Neural cell (in vitro differentiated cells): ENCODE measurements around the gene DNM3. TPM values are rescaled to one million over a fixed set of nuclear protein-coding genes. Genes with fewer than 3 reads are reported as not detected.

Source experiments
- H2AFZ ChIP-seq: fragments of 200-600, 300-800 bp; sonication (generic), shearing (Covaris generic); 2 replicates; pipeline ENCODE4 v1.6.0; 2014; ENCODE audit warnings: low read depth, mild to moderate bottlenecking, antibody characterized with exemption, low read length, moderate library complexity
- H3F3A ChIP-seq: fragments of 200-600 bp; shearing (Covaris generic); 2 replicates; pipeline ENCODE4 v1.6.1; 2016; ENCODE audit warnings: mild to moderate bottlenecking, moderate library complexity, mixed read lengths, antibody characterized with exemption, low read length; ENCODE audit not compliant: insufficient read depth, poor library complexity, severe bottlenecking
- H3K27ac ChIP-seq: fragments of 200-600, 300-800 bp; sonication (generic), shearing (Covaris generic); 2 replicates; pipeline ENCODE4 v1.5.1; 2014; ENCODE audit warnings: mild to moderate bottlenecking, low read length, moderate library complexity
- H3K27me3 ChIP-seq: fragments of 300-800, 200-600 bp; sonication (generic), shearing (Covaris generic); 2 replicates; pipeline ENCODE4 v1.6.0; 2014; ENCODE audit warnings: mild to moderate bottlenecking, low read depth, low read length, moderate library complexity; ENCODE audit not compliant: insufficient read depth
- H3K36me3 ChIP-seq: fragments of 300-800, 200-600 bp; sonication (generic), shearing (Covaris generic); 2 replicates; pipeline ENCODE4 v1.5.1; 2014; ENCODE audit warnings: mild to moderate bottlenecking, antibody characterized with exemption, low read length, moderate library complexity; ENCODE audit not compliant: insufficient read depth
- H3K4me2 ChIP-seq: fragments of 300-800, 200-600 bp; sonication (generic), shearing (Covaris generic); 2 replicates; pipeline ENCODE4 v1.6.0; 2014; ENCODE audit warnings: mild to moderate bottlenecking, low read length
- H3K4me3 ChIP-seq: fragments of 300-800, 200-600 bp; sonication (generic), shearing (Covaris generic); 2 replicates; pipeline ENCODE4 v1.5.1; 2014; ENCODE audit warnings: mild to moderate bottlenecking, low read length, moderate library complexity
- H3K79me2 ChIP-seq: fragments of 200-600 bp; shearing (Covaris generic); replicated peaks from 2 replicates; pipeline ENCODE4 v1.6.0; 2014; ENCODE audit warnings: mild to moderate bottlenecking, low read length, moderate library complexity; ENCODE audit not compliant: insufficient read depth
- H3K9ac ChIP-seq: fragments of 300-800, 200-600 bp; sonication (generic), shearing (Covaris generic); 2 replicates; pipeline ENCODE4 v1.6.1; 2016; ENCODE audit warnings: mild to moderate bottlenecking, low read length, mixed read lengths
- H3K9me2 ChIP-seq: fragments of 200-600 bp; shearing (Covaris generic); 2 replicates; pipeline ENCODE4 v1.6.1; 2016; ENCODE audit warnings: mild to moderate bottlenecking, low read length, mixed read lengths; ENCODE audit not compliant: insufficient read depth
- H3K9me3 ChIP-seq: fragments of 200-600, 300-800 bp; sonication (generic), shearing (Covaris generic); 2 replicates; pipeline ENCODE4 v1.6.1; 2016; ENCODE audit warnings: mild to moderate bottlenecking, mixed run types, low read length, moderate library complexity, mixed read lengths
- H4K20me1 ChIP-seq: fragments of 200-600 bp; shearing (Covaris generic); 2 replicates; pipeline ENCODE4 v1.6.1; 2016; ENCODE audit warnings: mild to moderate bottlenecking, mixed run types; ENCODE audit not compliant: insufficient read depth
- EP300 ChIP-seq: fragments of 450-650 bp; conservative IDR thresholded peaks from 2 replicates; pipeline ENCODE4 v1.6.1; 2014; ENCODE audit warnings: antibody characterized with exemption, mild to moderate bottlenecking, moderate library complexity; ENCODE audit not compliant: poor library complexity, severe bottlenecking
- EZH2 ChIP-seq: fragments of 200-600, 300-800 bp; shearing (Covaris generic), sonication (generic); IDR thresholded peaks from 2 replicates; pipeline ENCODE4 v1.6.1; 2014; ENCODE audit warnings: antibody characterized with exemption, low read length, borderline replicate concordance, mild to moderate bottlenecking; ENCODE audit not compliant: insufficient read depth, poor library complexity, severe bottlenecking
- MXI1 ChIP-seq: fragments of 450-650 bp; conservative IDR thresholded peaks from 2 replicates; pipeline ENCODE4 v1.6.1; 2014; ENCODE audit warnings: antibody characterized with exemption, mild to moderate bottlenecking; ENCODE audit not compliant: poor library complexity, severe bottlenecking
- POLR2AphosphoS5 ChIP-seq: IDR thresholded peaks from 2 replicates; pipeline ENCODE4 v1.6.1; 2012
- RAD21 ChIP-seq: fragments of 450-650 bp; conservative IDR thresholded peaks from 2 replicates; pipeline ENCODE4 v1.6.1; 2014; ENCODE audit warnings: antibody characterized with exemption, mild to moderate bottlenecking, moderate library complexity
- SMC3 ChIP-seq: fragments of 450-650 bp; conservative IDR thresholded peaks from 2 replicates; pipeline ENCODE4 v1.6.1; 2014; ENCODE audit warnings: antibody characterized with exemption, mild to moderate bottlenecking, moderate library complexity; ENCODE audit not compliant: poor library complexity
- TAF1 ChIP-seq: IDR thresholded peaks from 2 replicates; pipeline ENCODE4 v1.6.1; 2012; ENCODE audit warnings: low read depth
- polyA plus RNA-seq: library from polyadenylated mRNA; depleted of rRNA; stranded (reverse); fragments of >200 nt; gene quantifications from 2 replicates; pipeline ENCODE4 v1.2.3, GENCODE V29; 2014
- TF ChIP-seq, protein P1 (sequence below): IDR thresholded peaks from 2 replicates; pipeline ENCODE4 v1.6.1; 2012; ENCODE audit warnings: borderline replicate concordance
- TF ChIP-seq, protein P2 (sequence below): fragments of 450-650 bp; IDR thresholded peaks from 2 replicates; pipeline ENCODE4 v1.5.1; 2014; ENCODE audit warnings: antibody characterized with exemption, mild to moderate bottlenecking, moderate library complexity; ENCODE audit not compliant: poor library complexity, severe bottlenecking

The DNM3 gene
- polyA plus RNA-seq, 1 donor from 2014 or later = 37.1 TPM

DNA sequence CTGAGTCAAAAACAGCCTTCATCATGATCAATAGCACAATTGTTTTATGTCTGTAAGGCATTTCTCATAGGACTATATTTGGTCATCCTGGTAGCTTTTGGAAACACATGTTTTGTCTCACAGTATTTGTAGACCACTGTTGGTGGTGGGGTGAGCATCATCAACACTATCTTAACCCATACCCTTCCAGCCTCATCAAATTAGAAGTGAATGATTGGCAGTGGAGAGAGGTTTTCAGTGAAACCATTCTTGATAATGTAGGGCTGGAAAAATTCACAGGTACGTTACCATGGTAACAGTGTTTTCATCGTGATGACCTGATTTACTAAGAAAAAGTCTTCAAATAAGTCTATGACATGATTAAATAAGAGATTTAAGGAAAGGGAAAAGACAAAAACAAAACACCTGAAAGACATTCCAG lies 533.9 kb downstream of the DNM3 start:
- H3K36me3 ChIP-seq = no peaks in the 10 kb centered on the region
- no peaks in the 10 kb centered on the region for H3K79me2 ChIP-seq
- no peak for TF ChIP-seq SMC3
- TF ChIP-seq RAD21 = no peak
- TF ChIP-seq MXI1 = no peak
- TF ChIP-seq, protein P1, sequence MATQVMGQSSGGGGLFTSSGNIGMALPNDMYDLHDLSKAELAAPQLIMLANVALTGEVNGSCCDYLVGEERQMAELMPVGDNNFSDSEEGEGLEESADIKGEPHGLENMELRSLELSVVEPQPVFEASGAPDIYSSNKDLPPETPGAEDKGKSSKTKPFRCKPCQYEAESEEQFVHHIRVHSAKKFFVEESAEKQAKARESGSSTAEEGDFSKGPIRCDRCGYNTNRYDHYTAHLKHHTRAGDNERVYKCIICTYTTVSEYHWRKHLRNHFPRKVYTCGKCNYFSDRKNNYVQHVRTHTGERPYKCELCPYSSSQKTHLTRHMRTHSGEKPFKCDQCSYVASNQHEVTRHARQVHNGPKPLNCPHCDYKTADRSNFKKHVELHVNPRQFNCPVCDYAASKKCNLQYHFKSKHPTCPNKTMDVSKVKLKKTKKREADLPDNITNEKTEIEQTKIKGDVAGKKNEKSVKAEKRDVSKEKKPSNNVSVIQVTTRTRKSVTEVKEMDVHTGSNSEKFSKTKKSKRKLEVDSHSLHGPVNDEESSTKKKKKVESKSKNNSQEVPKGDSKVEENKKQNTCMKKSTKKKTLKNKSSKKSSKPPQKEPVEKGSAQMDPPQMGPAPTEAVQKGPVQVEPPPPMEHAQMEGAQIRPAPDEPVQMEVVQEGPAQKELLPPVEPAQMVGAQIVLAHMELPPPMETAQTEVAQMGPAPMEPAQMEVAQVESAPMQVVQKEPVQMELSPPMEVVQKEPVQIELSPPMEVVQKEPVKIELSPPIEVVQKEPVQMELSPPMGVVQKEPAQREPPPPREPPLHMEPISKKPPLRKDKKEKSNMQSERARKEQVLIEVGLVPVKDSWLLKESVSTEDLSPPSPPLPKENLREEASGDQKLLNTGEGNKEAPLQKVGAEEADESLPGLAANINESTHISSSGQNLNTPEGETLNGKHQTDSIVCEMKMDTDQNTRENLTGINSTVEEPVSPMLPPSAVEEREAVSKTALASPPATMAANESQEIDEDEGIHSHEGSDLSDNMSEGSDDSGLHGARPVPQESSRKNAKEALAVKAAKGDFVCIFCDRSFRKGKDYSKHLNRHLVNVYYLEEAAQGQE = no peak
- TF ChIP-seq EZH2 = no peak
- no peak for TF ChIP-seq POLR2AphosphoS5
- TF ChIP-seq, protein P2, sequence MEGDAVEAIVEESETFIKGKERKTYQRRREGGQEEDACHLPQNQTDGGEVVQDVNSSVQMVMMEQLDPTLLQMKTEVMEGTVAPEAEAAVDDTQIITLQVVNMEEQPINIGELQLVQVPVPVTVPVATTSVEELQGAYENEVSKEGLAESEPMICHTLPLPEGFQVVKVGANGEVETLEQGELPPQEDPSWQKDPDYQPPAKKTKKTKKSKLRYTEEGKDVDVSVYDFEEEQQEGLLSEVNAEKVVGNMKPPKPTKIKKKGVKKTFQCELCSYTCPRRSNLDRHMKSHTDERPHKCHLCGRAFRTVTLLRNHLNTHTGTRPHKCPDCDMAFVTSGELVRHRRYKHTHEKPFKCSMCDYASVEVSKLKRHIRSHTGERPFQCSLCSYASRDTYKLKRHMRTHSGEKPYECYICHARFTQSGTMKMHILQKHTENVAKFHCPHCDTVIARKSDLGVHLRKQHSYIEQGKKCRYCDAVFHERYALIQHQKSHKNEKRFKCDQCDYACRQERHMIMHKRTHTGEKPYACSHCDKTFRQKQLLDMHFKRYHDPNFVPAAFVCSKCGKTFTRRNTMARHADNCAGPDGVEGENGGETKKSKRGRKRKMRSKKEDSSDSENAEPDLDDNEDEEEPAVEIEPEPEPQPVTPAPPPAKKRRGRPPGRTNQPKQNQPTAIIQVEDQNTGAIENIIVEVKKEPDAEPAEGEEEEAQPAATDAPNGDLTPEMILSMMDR = no peak
- no peak for TF ChIP-seq TAF1
- TF ChIP-seq EP300 = no peak
- H2AFZ ChIP-seq = no peak overlapping the region
- no peak overlapping the region for H3K27ac ChIP-seq
- H3K9me2 ChIP-seq = no peaks in the 10 kb centered on the region
- no peak overlapping the region for H3K9ac ChIP-seq
- H3K27me3 ChIP-seq = no peaks in the 10 kb centered on the region
- H3K4me2 ChIP-seq = no peak overlapping the region
- no peak overlapping the region for H3K4me3 ChIP-seq
- H3F3A ChIP-seq = no peaks in the 10 kb centered on the region
- no peaks in the 10 kb centered on the region for H4K20me1 ChIP-seq
- H3K9me3 ChIP-seq = no peaks in the 10 kb centered on the region

DNA sequence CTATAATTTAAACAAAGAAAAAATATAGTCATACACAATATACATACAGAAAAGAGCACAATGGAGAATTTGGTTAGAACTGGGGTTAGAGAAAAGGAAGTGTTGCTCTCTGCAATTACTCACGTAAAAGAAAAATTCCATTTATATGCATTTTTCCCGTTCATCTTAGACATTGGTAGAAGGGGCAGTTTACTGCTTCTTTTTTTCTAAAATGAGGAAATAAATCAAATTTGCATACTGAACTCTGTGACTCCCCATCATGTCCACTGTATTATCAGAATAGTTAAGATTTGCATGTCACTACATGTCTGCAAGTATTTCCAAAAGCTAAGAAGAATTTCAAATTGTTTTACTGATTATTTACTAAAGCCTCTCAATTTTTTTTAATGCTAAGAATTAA lies 535.1 kb downstream of the DNM3 start:
- Histone ChIP-seq H4K20me1 (no peaks in the 10 kb centered on the region), H3K4me2 (no peak overlapping the region), H3K9me3 (no peaks in the 10 kb centered on the region), H3K79me2 (no peaks in the 10 kb centered on the region), H2AFZ (no peak overlapping the region), H3K27ac (no peak overlapping the region), H3K36me3 (no peaks in the 10 kb centered on the region), H3K9ac (no peak overlapping the region), H3K27me3 (no peaks in the 10 kb centered on the region), H3K4me3 (no peak overlapping the region), H3K9me2 (no peaks in the 10 kb centered on the region), H3F3A (no peaks in the 10 kb centered on the region)
- TF ChIP-seq RAD21 (no peak), POLR2AphosphoS5 (no peak), MXI1 (no peak), TAF1 (no peak), EP300 (no peak)
- TF ChIP-seq, protein P1 = no peak
